ENCODE data around the gene CCNJ. TPM values are rescaled to one million over a fixed set of nuclear protein-coding genes. Genes with fewer than 3 reads are reported as not detected.
A peak's percentile ranks its signal among the peaks of the same experiment; 100 is the strongest.

CCNJ gene
- total and polyA plus RNA-seq, 9 of the 15 experiments (the other 6 are each of a cell fraction or from before 2014, with no cell fraction given) = 0.69 to 15.7 (median 9.2) TPM

DNA sequence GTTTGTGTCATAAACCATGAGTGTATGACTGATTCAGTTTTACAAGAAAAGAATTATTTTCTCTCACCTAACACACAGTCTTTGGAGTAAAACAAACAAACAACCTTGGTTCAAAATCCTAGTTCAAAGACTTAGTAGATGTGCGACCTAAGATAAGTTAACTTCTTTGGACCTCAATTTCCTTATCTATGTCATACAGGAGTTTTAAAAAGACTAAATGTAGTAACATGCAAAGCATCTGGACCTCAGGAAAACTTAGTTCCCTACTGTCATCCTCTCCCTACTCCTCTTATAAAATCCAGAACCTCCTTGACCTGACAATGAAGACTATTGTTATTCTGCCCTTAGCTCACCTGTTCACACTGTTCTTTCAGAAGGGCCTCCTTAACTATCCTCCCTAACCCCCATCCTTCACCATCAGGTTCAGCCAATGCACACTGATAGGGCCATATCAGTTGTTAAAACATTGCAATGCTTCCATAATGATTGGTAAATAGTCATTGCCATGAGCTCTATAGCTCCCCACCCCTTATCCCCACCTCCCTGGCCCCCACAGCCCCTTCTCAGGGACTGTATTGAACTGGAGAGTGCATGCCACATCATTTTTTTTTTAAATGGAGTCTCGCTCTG, 28.8 kb upstream of the CCNJ start (continued):
- TF ChIP-seq, protein P1, sequence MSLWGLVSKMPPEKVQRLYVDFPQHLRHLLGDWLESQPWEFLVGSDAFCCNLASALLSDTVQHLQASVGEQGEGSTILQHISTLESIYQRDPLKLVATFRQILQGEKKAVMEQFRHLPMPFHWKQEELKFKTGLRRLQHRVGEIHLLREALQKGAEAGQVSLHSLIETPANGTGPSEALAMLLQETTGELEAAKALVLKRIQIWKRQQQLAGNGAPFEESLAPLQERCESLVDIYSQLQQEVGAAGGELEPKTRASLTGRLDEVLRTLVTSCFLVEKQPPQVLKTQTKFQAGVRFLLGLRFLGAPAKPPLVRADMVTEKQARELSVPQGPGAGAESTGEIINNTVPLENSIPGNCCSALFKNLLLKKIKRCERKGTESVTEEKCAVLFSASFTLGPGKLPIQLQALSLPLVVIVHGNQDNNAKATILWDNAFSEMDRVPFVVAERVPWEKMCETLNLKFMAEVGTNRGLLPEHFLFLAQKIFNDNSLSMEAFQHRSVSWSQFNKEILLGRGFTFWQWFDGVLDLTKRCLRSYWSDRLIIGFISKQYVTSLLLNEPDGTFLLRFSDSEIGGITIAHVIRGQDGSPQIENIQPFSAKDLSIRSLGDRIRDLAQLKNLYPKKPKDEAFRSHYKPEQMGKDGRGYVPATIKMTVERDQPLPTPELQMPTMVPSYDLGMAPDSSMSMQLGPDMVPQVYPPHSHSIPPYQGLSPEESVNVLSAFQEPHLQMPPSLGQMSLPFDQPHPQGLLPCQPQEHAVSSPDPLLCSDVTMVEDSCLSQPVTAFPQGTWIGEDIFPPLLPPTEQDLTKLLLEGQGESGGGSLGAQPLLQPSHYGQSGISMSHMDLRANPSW (CRISPR knock-in tag; IDR thresholded peaks at IDR 0.05) = no peak
- TF ChIP-seq, protein P2, sequence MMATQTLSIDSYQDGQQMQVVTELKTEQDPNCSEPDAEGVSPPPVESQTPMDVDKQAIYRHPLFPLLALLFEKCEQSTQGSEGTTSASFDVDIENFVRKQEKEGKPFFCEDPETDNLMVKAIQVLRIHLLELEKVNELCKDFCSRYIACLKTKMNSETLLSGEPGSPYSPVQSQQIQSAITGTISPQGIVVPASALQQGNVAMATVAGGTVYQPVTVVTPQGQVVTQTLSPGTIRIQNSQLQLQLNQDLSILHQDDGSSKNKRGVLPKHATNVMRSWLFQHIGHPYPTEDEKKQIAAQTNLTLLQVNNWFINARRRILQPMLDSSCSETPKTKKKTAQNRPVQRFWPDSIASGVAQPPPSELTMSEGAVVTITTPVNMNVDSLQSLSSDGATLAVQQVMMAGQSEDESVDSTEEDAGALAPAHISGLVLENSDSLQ (IDR thresholded peaks at IDR 0.05) = no peak
- TF ChIP-seq XRCC4 (IDR thresholded peaks at IDR 0.05; ENCODE audit: extremely low read depth, insufficient read depth, insufficient read length) = no peak
- no peak for TF ChIP-seq POLR3G (IDR thresholded peaks at IDR 0.05; ENCODE audit: extremely low read depth, insufficient read length, insufficient replicate concordance)
- no peak for TF ChIP-seq SMAD3 (CRISPR knock-in tag; conservative IDR thresholded peaks at IDR 0.05)
- 0 out of 2 replicates have a peak, but pooled peaks have one; percentile 19 for TF ChIP-seq KHSRP (IDR thresholded peaks at IDR 0.05)
- TF ChIP-seq SMC3 (conservative IDR thresholded peaks at IDR 0.05; ENCODE audit: insufficient read depth, low read depth, low read length) = no peak
- TF ChIP-seq STAG1 (CRISPR knock-in tag; IDR thresholded peaks at IDR 0.05; ENCODE audit: borderline replicate concordance) = no peak
- no peak for TF ChIP-seq GABPB1 (CRISPR knock-in tag; IDR thresholded peaks at IDR 0.05)
- TF ChIP-seq, protein P3, sequence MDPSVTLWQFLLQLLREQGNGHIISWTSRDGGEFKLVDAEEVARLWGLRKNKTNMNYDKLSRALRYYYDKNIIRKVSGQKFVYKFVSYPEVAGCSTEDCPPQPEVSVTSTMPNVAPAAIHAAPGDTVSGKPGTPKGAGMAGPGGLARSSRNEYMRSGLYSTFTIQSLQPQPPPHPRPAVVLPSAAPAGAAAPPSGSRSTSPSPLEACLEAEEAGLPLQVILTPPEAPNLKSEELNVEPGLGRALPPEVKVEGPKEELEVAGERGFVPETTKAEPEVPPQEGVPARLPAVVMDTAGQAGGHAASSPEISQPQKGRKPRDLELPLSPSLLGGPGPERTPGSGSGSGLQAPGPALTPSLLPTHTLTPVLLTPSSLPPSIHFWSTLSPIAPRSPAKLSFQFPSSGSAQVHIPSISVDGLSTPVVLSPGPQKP (CRISPR knock-in tag; IDR thresholded peaks at IDR 0.05) = no peak
- TF ChIP-seq POLR2H (tag; IDR thresholded peaks at IDR 0.05; ENCODE audit: low read depth) = no peak
- no peak for TF ChIP-seq ZNF174 (CRISPR knock-in tag; IDR thresholded peaks at IDR 0.05)
- TF ChIP-seq, protein P4, sequence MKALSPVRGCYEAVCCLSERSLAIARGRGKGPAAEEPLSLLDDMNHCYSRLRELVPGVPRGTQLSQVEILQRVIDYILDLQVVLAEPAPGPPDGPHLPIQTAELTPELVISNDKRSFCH (CRISPR knock-in tag; IDR thresholded peaks at IDR 0.05) = no peak
- TF ChIP-seq, protein P4 (tag; IDR thresholded peaks at IDR 0.05) = no peak
- TF ChIP-seq LEF1 (IDR thresholded peaks at IDR 0.05) = peak; percentile 70
- TF ChIP-seq, protein P5, sequence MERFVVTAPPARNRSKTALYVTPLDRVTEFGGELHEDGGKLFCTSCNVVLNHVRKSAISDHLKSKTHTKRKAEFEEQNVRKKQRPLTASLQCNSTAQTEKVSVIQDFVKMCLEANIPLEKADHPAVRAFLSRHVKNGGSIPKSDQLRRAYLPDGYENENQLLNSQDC (CRISPR knock-in tag; IDR thresholded peaks at IDR 0.05) = no peak
- TF ChIP-seq ZBTB1 (CRISPR knock-in tag; IDR thresholded peaks at IDR 0.05; ENCODE audit: borderline replicate concordance, low read depth) = no peak
- TF ChIP-seq, protein P6, sequence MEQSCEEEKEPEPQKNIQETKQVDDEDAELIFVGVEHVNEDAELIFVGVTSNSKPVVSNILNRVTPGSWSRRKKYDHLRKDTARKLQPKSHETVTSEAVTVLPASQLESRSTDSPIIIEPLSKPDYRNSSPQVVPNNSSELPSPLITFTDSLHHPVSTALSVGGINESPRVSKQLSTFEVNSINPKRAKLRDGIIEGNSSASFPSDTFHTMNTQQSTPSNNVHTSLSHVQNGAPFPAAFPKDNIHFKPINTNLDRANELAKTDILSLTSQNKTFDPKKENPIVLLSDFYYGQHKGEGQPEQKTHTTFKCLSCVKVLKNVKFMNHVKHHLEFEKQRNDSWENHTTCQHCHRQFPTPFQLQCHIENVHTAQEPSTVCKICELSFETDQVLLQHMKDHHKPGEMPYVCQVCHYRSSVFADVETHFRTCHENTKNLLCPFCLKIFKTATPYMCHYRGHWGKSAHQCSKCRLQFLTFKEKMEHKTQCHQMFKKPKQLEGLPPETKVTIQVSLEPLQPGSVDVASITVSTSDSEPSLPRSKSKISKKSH (CRISPR knock-in tag; IDR thresholded peaks at IDR 0.05) = no peak
- TF ChIP-seq PRMT5 (CRISPR knock-in tag; IDR thresholded peaks at IDR 0.05) = no peak

All from K562 (cell line).